Activated CD8-positive, alpha-beta memory T cell treated with anti-CD3 and anti-CD28 coated beads, Interleukin-2, amount 10 ng/mL, durations not matched to agents 7 days and 5 days (primary cell): ENCODE data around the gene MGP. TPM values are rescaled to one million over a fixed set of nuclear protein-coding genes. Genes with fewer than 3 reads are reported as not detected.

Experiments used
- total RNA-seq, 2 experiments: library from RNA; stranded (reverse); gene quantifications; one replicate each; pipeline ENCODE4 v1.2.3, GENCODE V29; 2021

The MGP gene
- total RNA-seq, 2 experiments from 2014 or later = not detected

Other genes with a start within 250 kb of the MGP start
- not detected for gene GUCY2C, start 189.3 kb downstream of the MGP start, total RNA-seq
- gene WBP11, start 82.4 kb downstream of the MGP start, total RNA-seq = 100 to 1,000 TPM; 102 to 116 TPM
- gene C12orf60, start 82.2 kb downstream of the MGP start, total RNA-seq = 1 to 10 TPM; 1.6 to 1.9 TPM
- gene SMCO3, start 71.7 kb downstream of the MGP start, total RNA-seq = not detected
- gene ART4, start 42.3 kb downstream of the MGP start, total RNA-seq = not detected
- 1 to 10 TPM; 5.4 to 7.7 TPM for gene ERP27, start 52.7 kb upstream of the MGP start, total RNA-seq
- 1,000 to 10,000 TPM; 1,208 to 1,284 TPM for gene ARHGDIB, start 75.7 kb upstream of the MGP start, total RNA-seq
- not detected for gene PDE6H, start 87.2 kb upstream of the MGP start, total RNA-seq